HFFc6 (cell line): ENCODE measurements around the gene LRP2. TPM values are rescaled to one million over a fixed set of nuclear protein-coding genes. Genes with fewer than 3 reads are reported as not detected.
"Not testable (repeated sequence)": the region's sequence is repeated elsewhere in the genome, so short reads cannot be mapped to it uniquely, and the experiment has no call there.

Experiments used
- DNase-seq: peaks from one replicate; pipeline ENCODE4 v3.0.0-alpha.2; 2018
- H3K27ac Mint-ChIP-seq: 2 replicates; pipeline ENCODE4 v1.8.0; 2020; ENCODE audit warnings: mild to moderate bottlenecking, mixed read lengths
- H3K27me3 Mint-ChIP-seq: 2 replicates; pipeline ENCODE4 v1.8.0; 2021; ENCODE audit warnings: mild to moderate bottlenecking, moderate library complexity, mixed read lengths; ENCODE audit not compliant: insufficient read depth
- H3K36me3 Mint-ChIP-seq: 2 replicates; pipeline ENCODE4 v1.8.0; 2021; ENCODE audit warnings: low read depth, mixed read lengths
- H3K4me1 Mint-ChIP-seq: 2 replicates; pipeline ENCODE4 v1.8.0; 2020; ENCODE audit warnings: low read depth, mixed read lengths
- H3K4me3 Mint-ChIP-seq: 2 replicates; pipeline ENCODE4 v1.8.0; 2020; ENCODE audit warnings: mild to moderate bottlenecking, moderate library complexity, mixed read lengths
- H3K9me3 Mint-ChIP-seq: 2 replicates; pipeline ENCODE4 v1.8.0; 2020; ENCODE audit warnings: mild to moderate bottlenecking, mixed read lengths
- CTCF ChIP-seq: fragments of 200-600 bp; sonication (generic); IDR thresholded peaks from 2 replicates; pipeline ENCODE4 v1.5.0; 2021; ENCODE audit warnings: antibody characterized with exemption, mild to moderate bottlenecking
- total RNA-seq, 6 experiments: library from RNA; stranded (reverse); fragmentation: NEBNext Ultra II Directional; extraction: Animal tissue kit (Norgen Biotek cat#: 25700); gene quantifications; 2 replicates in 1 of 6; 3 replicates in 5 of 6; pipeline ENCODE4 v1.2.3, GENCODE V29; 2021

LRP2 gene
- total RNA-seq, 6 experiments from 2014 or later, result not detected

GRCh38 chr2:169280502-169280901 is 81.8 kb downstream of the LRP2 start:
- Mint-ChIP-seq H3K9me3 (peaks cover 28% of the 10 kb centered on the region), H3K36me3 (peaks cover 9% of the 10 kb centered on the region; the same call in 1 of the 2 replicates), H3K4me3 (no peak overlapping the region), H3K27me3 (no peaks in the 10 kb centered on the region; the same call in 1 of the 2 replicates), H3K4me1 (no peaks in the 10 kb centered on the region), H3K27ac (no peak overlapping the region)
- no peak for TF ChIP-seq CTCF
- no peak for DNase-seq

GRCh38 chr2:169275696-169276444 is 86.5 kb downstream of the LRP2 start:
- DNase-seq, result no peak
- TF ChIP-seq CTCF, result no peak; the same call in 1 of the 2 replicates

GRCh38 chr2:169272010-169272409 is 90.3 kb downstream of the LRP2 start:
- Mint-ChIP-seq H3K9me3 (peaks cover 28% of the 10 kb centered on the region), H3K27ac (no peak overlapping the region), H3K4me3 (no peak overlapping the region), H3K36me3 (no peaks in the 10 kb centered on the region), H3K27me3 (no peaks in the 10 kb centered on the region), H3K4me1 (no peaks in the 10 kb centered on the region)
- DNase-seq, result no peak
- no peak for TF ChIP-seq CTCF

More at GRCh38 chr2:169275696-169276444, 86.5 kb downstream of the LRP2 start:
- Mint-ChIP-seq H3K4me1 (no peaks in the 10 kb centered on the region), H3K36me3 (peaks cover 3% of the 10 kb centered on the region; the same call in 1 of the 2 replicates), H3K27ac (no peak overlapping the region), H3K27me3 (no peaks in the 10 kb centered on the region), H3K4me3 (no peak overlapping the region), H3K9me3 (peaks cover 19% of the 10 kb centered on the region)

GRCh38 chr2:169270574-169270973 is 91.8 kb downstream of the LRP2 start:
- not testable (repeated sequence) for DNase-seq, H3K36me3 Mint-ChIP-seq, H3K4me1 Mint-ChIP-seq, H3K27ac Mint-ChIP-seq, H3K27me3 Mint-ChIP-seq, H3K4me3 Mint-ChIP-seq
- peaks cover 37% of the 10 kb centered on the region for H3K9me3 Mint-ChIP-seq

GRCh38 chr2:169265591-169265990 is 96.7 kb downstream of the LRP2 start:
- Mint-ChIP-seq H3K27ac (no peak overlapping the region), H3K4me1 (no peaks in the 10 kb centered on the region), H3K36me3 (no peaks in the 10 kb centered on the region), H3K9me3 (peaks cover 38% of the 10 kb centered on the region), H3K27me3 (no peaks in the 10 kb centered on the region), H3K4me3 (no peak overlapping the region)
- no peak for DNase-seq
- TF ChIP-seq CTCF, result no peak

- no peak overlapping the region for H3K27ac Mint-ChIP-seq
- no peak for TF ChIP-seq CTCF
- peaks cover 20% of the 10 kb centered on the region for H3K9me3 Mint-ChIP-seq
- no peak for DNase-seq
- no peaks in the 10 kb centered on the region for H3K36me3 Mint-ChIP-seq
- no peaks in the 10 kb centered on the region for H3K27me3 Mint-ChIP-seq
- no peak overlapping the region for H3K4me3 Mint-ChIP-seq
- H3K4me1 Mint-ChIP-seq, result no peaks in the 10 kb centered on the region
Observed at GRCh38 chr2:169260846-169261642, 101.3 kb downstream of the LRP2 start.
